HepG2 (cell line): ENCODE data around the gene XPO1. TPM values are rescaled to one million over a fixed set of nuclear protein-coding genes. Genes with fewer than 3 reads are reported as not detected.

Experiments used
- CAMTA2 ChIP-seq: sonication (generic); formaldehyde crosslinking; IDR thresholded peaks from 2 replicates; pipeline ENCODE4 v1.4.0; 2020; ENCODE audit warnings: mild to moderate bottlenecking, missing genetic modification reagents, borderline replicate concordance
- NFKB2 ChIP-seq: sonication (generic); formaldehyde crosslinking; IDR thresholded peaks from 2 replicates; pipeline ENCODE4 v1.4.0; 2020; ENCODE audit warnings: missing genetic modification reagents, borderline replicate concordance
- RBM22 ChIP-seq: fragments of 200-400 bp; formaldehyde crosslinking; optimal IDR thresholded peaks from 2 replicates; pipeline ENCODE3; 2017; ENCODE audit warnings: mild to moderate bottlenecking, low read length, moderate library complexity
- SMAD3 ChIP-seq: sonication (generic); formaldehyde crosslinking; IDR thresholded peaks from 2 replicates; pipeline ENCODE4 v1.4.0; 2020; ENCODE audit warnings: missing genetic modification reagents
- SRSF1 ChIP-seq: fragments of 200-400 bp; formaldehyde crosslinking; optimal IDR thresholded peaks from 2 replicates; pipeline ENCODE3; 2017; ENCODE audit warnings: mild to moderate bottlenecking, low read depth, low read length, moderate library complexity
- ZFP90 ChIP-seq: sonication (generic); formaldehyde crosslinking; IDR thresholded peaks from 2 replicates; pipeline ENCODE4 v1.8.0; 2022; ENCODE audit warnings: missing genetic modification reagents, mild to moderate bottlenecking, inconsistent platforms, borderline replicate concordance
- ZNF121 ChIP-seq: sonication (generic); formaldehyde crosslinking; IDR thresholded peaks from 2 replicates; pipeline ENCODE4 v1.5.0; 2020; ENCODE audit warnings: mild to moderate bottlenecking, missing genetic modification reagents
- ZNF337 ChIP-seq: sonication (generic); formaldehyde crosslinking; IDR thresholded peaks from 2 replicates; pipeline ENCODE4 v1.5.1; 2020; ENCODE audit warnings: missing genetic modification reagents, low read depth, mild to moderate bottlenecking, borderline replicate concordance
- ZNF34 ChIP-seq: sonication (generic); formaldehyde crosslinking; IDR thresholded peaks from 2 replicates; pipeline ENCODE4 v1.4.0; 2020; ENCODE audit warnings: mild to moderate bottlenecking, missing genetic modification reagents, borderline replicate concordance
- ZNF383 ChIP-seq: sonication (generic); formaldehyde crosslinking; IDR thresholded peaks from 2 replicates; pipeline ENCODE4 v1.4.0; 2020; ENCODE audit warnings: missing genetic modification reagents, mild to moderate bottlenecking, borderline replicate concordance
- ZNF460 ChIP-seq: sonication (generic); formaldehyde crosslinking; IDR thresholded peaks from 2 replicates; pipeline ENCODE4 v1.5.1; 2020; ENCODE audit warnings: missing genetic modification reagents, mild to moderate bottlenecking, borderline replicate concordance
- ZNF484 ChIP-seq: sonication (generic); formaldehyde crosslinking; IDR thresholded peaks from 2 replicates; pipeline ENCODE4 v1.5.1; 2020; ENCODE audit warnings: mild to moderate bottlenecking, low read depth, missing genetic modification reagents, borderline replicate concordance
- ZNF724P ChIP-seq: sonication (generic); formaldehyde crosslinking; IDR thresholded peaks from 2 replicates; pipeline ENCODE4 v1.8.0; 2022; ENCODE audit warnings: missing genetic modification reagents, borderline replicate concordance
- ZNF747 ChIP-seq: sonication (generic); formaldehyde crosslinking; IDR thresholded peaks from 2 replicates; pipeline ENCODE4 v1.8.1; 2023; ENCODE audit warnings: missing genetic modification reagents, mild to moderate bottlenecking, borderline replicate concordance
- ZNF75D ChIP-seq: sonication (generic); formaldehyde crosslinking; IDR thresholded peaks from 2 replicates; pipeline ENCODE4 v1.8.1; 2023; ENCODE audit warnings: missing genetic modification reagents, mild to moderate bottlenecking, borderline replicate concordance
- polyA plus RNA-seq, 8 experiments: library from polyadenylated mRNA; depleted of rRNA in 3 of 8; stranded (reverse) in 7 of 8; unstranded in 1 of 8; fragments of >200 nt; fragmentation: Illumina TruSeq in 4 of 8; extraction: Trizol in 4 of 8; gene quantifications; 2 replicates each; pipeline versions ENCODE4 v1.2.1 to v1.2.3, GENCODE V29; 2011 to 2016; ENCODE audit warnings: low read depth in 4 of 8, missing spikeins in 1 of 8, mixed read lengths in 1 of 8; ENCODE audit not compliant: insufficient read depth in 1 of 8
- total RNA-seq, 5 experiments: library from RNA; depleted of rRNA; stranded (reverse); fragments of >200 nt; fragmentation: Illumina TruSeq; extraction: Trizol; gene quantifications; 2 replicates each; pipeline ENCODE4 v1.2.3, GENCODE V29; 2016; ENCODE audit warnings: low read depth in 1 of 5
- TF ChIP-seq, protein P1 (sequence below), 2 experiments: sonication (generic) in 1 of 2; formaldehyde crosslinking in 1 of 2; IDR thresholded peaks; 2 replicates each; pipeline versions ENCODE4 v1.4.0 to v1.6.1; 2016 to 2020; ENCODE audit warnings: borderline replicate concordance in 1 of 2, low read depth in 1 of 2, mild to moderate bottlenecking in 1 of 2, missing genetic modification reagents in 1 of 2
- TF ChIP-seq, protein P2 (sequence below): sonication (generic); formaldehyde crosslinking; conservative IDR thresholded peaks from 2 replicates; pipeline ENCODE4 v1.8.1; 2023; ENCODE audit warnings: missing genetic modification reagents
- TF ChIP-seq, protein P3 (sequence below): sonication (generic); formaldehyde crosslinking; IDR thresholded peaks from 2 replicates; pipeline ENCODE4 v1.8.1; 2023; ENCODE audit warnings: mild to moderate bottlenecking, inconsistent platforms, moderate library complexity, missing genetic modification reagents, borderline replicate concordance

Gene XPO1
- total and polyA plus RNA-seq, 2 of the 13 experiments (the other 11 are each of a cell fraction or from before 2014, with no cell fraction given), result 67.4 to 212 TPM

DNA sequence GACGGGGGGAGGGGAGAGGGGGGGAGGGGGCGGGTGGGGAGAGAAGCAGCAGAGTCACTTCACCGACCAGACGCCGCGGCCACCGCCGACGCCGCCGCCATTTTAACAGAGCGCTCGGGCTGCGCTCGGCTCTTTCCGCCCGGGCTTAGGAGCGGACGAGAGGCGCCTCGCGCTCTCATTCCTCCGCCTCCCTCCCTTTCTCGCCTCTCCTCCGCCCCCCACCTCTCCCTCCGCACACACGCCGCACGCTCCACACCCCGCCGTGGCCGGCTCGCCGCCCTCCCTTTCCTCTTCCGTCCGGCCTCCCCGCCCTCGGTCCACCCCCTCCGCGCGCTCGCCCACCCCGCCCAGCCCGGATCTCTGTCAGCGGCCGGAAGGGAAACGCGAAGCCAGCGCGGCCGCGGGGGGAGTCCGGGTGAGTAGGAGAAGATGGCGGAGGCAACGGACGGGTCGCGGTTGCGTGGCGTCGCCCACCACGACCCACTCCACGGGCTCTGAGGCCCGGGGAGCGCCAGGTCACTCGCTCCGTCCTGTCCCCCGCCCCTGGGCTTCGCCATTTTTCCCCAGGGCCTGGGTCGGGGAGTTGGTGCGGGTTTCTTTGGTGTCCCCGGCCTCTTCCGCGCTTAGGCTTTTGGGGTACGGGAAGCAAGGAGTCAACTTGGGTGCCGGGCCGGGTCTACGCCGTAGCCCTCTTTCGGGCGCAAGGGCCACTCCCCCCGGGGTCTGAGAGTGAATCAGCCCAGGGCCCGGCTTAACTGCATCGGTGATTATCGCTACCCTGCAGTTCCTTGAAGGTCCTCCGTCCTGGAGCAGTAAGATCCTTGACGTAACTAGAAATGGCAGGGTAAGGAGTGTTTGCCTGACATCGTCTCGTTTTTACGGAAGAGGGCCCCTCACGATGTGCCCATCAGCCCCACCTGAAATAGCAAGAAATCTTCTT lies 66.9 kb downstream of the XPO1 start, which contains the start of gene USP34 (continued):
- TF ChIP-seq ZNF460, result peak; percentile 31; the same call in 1 of the 2 replicates
- TF ChIP-seq SRSF1, result peak; percentile 91
- TF ChIP-seq ZNF724P (CRISPR knock-in tag), result peak; percentile 81; the same call in 1 of the 2 replicates
- TF ChIP-seq CAMTA2, result peak; percentile 79; the same call in 1 of the 2 replicates
- no peak; the same call in 1 of the 2 replicates for TF ChIP-seq ZNF383 (CRISPR knock-in tag)
- TF ChIP-seq RBM22, result no peak
- TF ChIP-seq, protein P1, sequence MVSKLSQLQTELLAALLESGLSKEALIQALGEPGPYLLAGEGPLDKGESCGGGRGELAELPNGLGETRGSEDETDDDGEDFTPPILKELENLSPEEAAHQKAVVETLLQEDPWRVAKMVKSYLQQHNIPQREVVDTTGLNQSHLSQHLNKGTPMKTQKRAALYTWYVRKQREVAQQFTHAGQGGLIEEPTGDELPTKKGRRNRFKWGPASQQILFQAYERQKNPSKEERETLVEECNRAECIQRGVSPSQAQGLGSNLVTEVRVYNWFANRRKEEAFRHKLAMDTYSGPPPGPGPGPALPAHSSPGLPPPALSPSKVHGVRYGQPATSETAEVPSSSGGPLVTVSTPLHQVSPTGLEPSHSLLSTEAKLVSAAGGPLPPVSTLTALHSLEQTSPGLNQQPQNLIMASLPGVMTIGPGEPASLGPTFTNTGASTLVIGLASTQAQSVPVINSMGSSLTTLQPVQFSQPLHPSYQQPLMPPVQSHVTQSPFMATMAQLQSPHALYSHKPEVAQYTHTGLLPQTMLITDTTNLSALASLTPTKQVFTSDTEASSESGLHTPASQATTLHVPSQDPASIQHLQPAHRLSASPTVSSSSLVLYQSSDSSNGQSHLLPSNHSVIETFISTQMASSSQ (IDR thresholded peaks at IDR 0.05; ENCODE audit: low read depth), result no peak
- TF ChIP-seq, protein P1 (CRISPR knock-in tag; IDR thresholded peaks at IDR 0.05; ENCODE audit: borderline replicate concordance), result peak; percentile 45; the same call in 1 of the 2 replicates
- peak; percentile 86; the same call in 1 of the 2 replicates for TF ChIP-seq ZNF34 (CRISPR knock-in tag)
- peak; percentile 57; the same call in 1 of the 2 replicates for TF ChIP-seq NFKB2
- TF ChIP-seq, protein P2, sequence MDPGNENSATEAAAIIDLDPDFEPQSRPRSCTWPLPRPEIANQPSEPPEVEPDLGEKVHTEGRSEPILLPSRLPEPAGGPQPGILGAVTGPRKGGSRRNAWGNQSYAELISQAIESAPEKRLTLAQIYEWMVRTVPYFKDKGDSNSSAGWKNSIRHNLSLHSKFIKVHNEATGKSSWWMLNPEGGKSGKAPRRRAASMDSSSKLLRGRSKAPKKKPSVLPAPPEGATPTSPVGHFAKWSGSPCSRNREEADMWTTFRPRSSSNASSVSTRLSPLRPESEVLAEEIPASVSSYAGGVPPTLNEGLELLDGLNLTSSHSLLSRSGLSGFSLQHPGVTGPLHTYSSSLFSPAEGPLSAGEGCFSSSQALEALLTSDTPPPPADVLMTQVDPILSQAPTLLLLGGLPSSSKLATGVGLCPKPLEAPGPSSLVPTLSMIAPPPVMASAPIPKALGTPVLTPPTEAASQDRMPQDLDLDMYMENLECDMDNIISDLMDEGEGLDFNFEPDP, result 0 out of 2 replicates have a peak, but pooled peaks have one; percentile 80
- TF ChIP-seq ZFP90, result peak; percentile 74; the same call in 1 of the 2 replicates
- TF ChIP-seq ZNF484, result no peak
- TF ChIP-seq ZNF337 (CRISPR knock-in tag), result peak; percentile 20; the same call in 1 of the 2 replicates
- no peak for TF ChIP-seq ZNF75D (CRISPR knock-in tag)
- peak; percentile 69; the same call in 1 of the 2 replicates for TF ChIP-seq SMAD3 (CRISPR knock-in tag)
- no peak for TF ChIP-seq ZNF121 (CRISPR knock-in tag)
- TF ChIP-seq ZNF747, result peak; percentile 36; the same call in 1 of the 2 replicates
- TF ChIP-seq, protein P3, sequence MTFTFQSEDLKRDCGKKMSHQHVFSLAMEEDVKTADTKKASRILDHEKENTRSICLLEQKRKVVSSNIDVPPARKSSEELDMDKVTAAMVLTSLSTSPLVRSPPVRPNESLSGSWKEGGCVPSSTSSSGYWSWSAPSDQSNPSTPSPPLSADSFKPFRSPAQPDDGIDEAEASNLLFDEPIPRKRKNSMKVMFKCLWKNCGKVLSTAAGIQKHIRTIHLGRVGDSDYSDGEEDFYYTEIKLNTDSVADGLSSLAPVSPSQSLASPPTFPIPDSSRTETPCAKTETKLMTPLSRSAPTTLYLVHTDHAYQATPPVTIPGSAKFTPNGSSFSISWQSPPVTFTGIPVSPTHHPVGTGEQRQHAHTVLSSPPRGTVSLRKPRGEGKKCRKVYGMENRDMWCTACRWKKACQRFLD (CRISPR knock-in tag), result 0 out of 2 replicates have a peak, but pooled peaks have one; percentile 86
